NCI-H748 (cell line): Measurements from ENCODE around the gene KLK12.

Experiments
- DNase-seq: peaks from one replicate; lab custom pipeline; 2025; ENCODE audit not compliant: unreplicated experiment; lab: John Stamatoyannopoulos, UW

Gene KLK12

GRCh38 chr19:50983625-50984292, 51.0 kb downstream of the KLK12 start, which contains the start of gene KLK7:
KLK7 (minus strand) TSS chr19:50983917; CDS start chr19:50982399, 1,518 bp downstream.
- no peak for DNase-seq

- no peak for DNase-seq
Measured at GRCh38 chr19:50982186-50982585, 52.6 kb downstream of the KLK12 start.

GRCh38 chr19:50981587-50982146, 53.1 kb downstream of the KLK12 start:
- DNase-seq: no peak

GRCh38 chr19:50980208-50980607, 54.6 kb downstream of the KLK12 start:
- no peak for DNase-seq

- no peak for DNase-seq
Measured at GRCh38 chr19:50979758-50980157, 55.0 kb downstream of the KLK12 start.
